Ishikawa (cell line): ENCODE results near the gene YARS1.
A peak's percentile ranks its signal among the peaks of the same experiment; 100 is the strongest.

Experiments used
- CEBPB ChIP-seq: IDR thresholded peaks from 2 replicates; pipeline ENCODE4 v1.6.1; 2012
- CREB1 ChIP-seq: IDR thresholded peaks from 2 replicates; pipeline ENCODE4 v1.6.1; 2012; ENCODE audit warnings: low read depth
- EGR1 ChIP-seq: IDR thresholded peaks from 2 replicates; pipeline ENCODE4 v1.6.1; 2012
- EP300 ChIP-seq: IDR thresholded peaks from 2 replicates; pipeline ENCODE4 v1.6.1; 2012; ENCODE audit warnings: borderline replicate concordance
- FOXM1 ChIP-seq: IDR thresholded peaks from 2 replicates; pipeline ENCODE4 v1.6.1; 2012; ENCODE audit warnings: low read depth, borderline replicate concordance
- MAX ChIP-seq: IDR thresholded peaks from 2 replicates; pipeline ENCODE4 v1.6.1; 2012
- NFIC ChIP-seq: IDR thresholded peaks from 2 replicates; pipeline ENCODE4 v1.6.1; 2012
- RAD21 ChIP-seq: IDR thresholded peaks from 2 replicates; pipeline ENCODE4 v1.6.1; 2012; ENCODE audit warnings: low read depth
- REST ChIP-seq: IDR thresholded peaks from 2 replicates; pipeline ENCODE4 v1.6.1; 2012; ENCODE audit warnings: low read depth, mild to moderate bottlenecking
- TAF1 ChIP-seq: IDR thresholded peaks from 2 replicates; pipeline ENCODE4 v1.6.1; 2012; ENCODE audit warnings: low read depth, mild to moderate bottlenecking
- TCF12 ChIP-seq: IDR thresholded peaks from 2 replicates; pipeline ENCODE4 v1.6.1; 2012; ENCODE audit warnings: low read depth
- TEAD4 ChIP-seq: IDR thresholded peaks from 2 replicates; pipeline ENCODE4 v1.6.1; 2012
- USF1 ChIP-seq: IDR thresholded peaks from 2 replicates; pipeline ENCODE4 v1.6.1; 2012
- YY1 ChIP-seq: IDR thresholded peaks from 2 replicates; pipeline ENCODE4 v1.6.1; 2012; ENCODE audit warnings: low read depth
- ZBTB7A ChIP-seq: IDR thresholded peaks from 2 replicates; pipeline ENCODE4 v1.6.1; 2012; ENCODE audit warnings: low read depth

YARS1 gene

GRCh38 chr1:32743380-32744070 is 73.6 kb downstream of the YARS1 start:
- TF ChIP-seq TEAD4 = no peak
- no peak for TF ChIP-seq EP300
- TF ChIP-seq EGR1 = no peak
- no peak for TF ChIP-seq RAD21
- no peak for TF ChIP-seq TCF12
- TF ChIP-seq USF1 = no peak
- TF ChIP-seq MAX = no peak
- no peak for TF ChIP-seq FOXM1
- TF ChIP-seq CREB1 = no peak
- no peak for TF ChIP-seq NFIC
- TF ChIP-seq TAF1 = no peak
- no peak for TF ChIP-seq ZBTB7A
- TF ChIP-seq YY1 = no peak
- TF ChIP-seq CEBPB = no peak
- no peak for TF ChIP-seq REST

- TF ChIP-seq RAD21 (no peak), NFIC (no peak), TCF12 (no peak), MAX (no peak), USF1 (no peak), YY1 (no peak), EP300 (no peak), CREB1 (no peak), TAF1 (no peak), REST (no peak), EGR1 (no peak), ZBTB7A (no peak), FOXM1 (no peak), TEAD4 (no peak), CEBPB (no peak)
These were observed 74.2 kb downstream of the YARS1 start for GRCh38 chr1:32742956-32743355.

- peak; percentile 100 for TF ChIP-seq ZBTB7A
- peak; percentile 51; the same call in 1 of the 2 replicates for TF ChIP-seq TCF12
- 0 out of 2 replicates have a peak, but pooled peaks have one; percentile 0 for TF ChIP-seq MAX
- TF ChIP-seq CREB1 = no peak
- TF ChIP-seq CEBPB = no peak
- peak; percentile 45; the same call in 1 of the 2 replicates for TF ChIP-seq NFIC
- TF ChIP-seq YY1 = 0 out of 2 replicates have a peak, but pooled peaks have one; percentile 13
These were observed 74.8 kb downstream of the YARS1 start for GRCh38 chr1:32742199-32742947.

- TF ChIP-seq CEBPB = no peak
- peak; percentile 77 for TF ChIP-seq ZBTB7A
- TF ChIP-seq EP300 = no peak
- TF ChIP-seq YY1 = peak; percentile 25; the same call in 1 of the 2 replicates
- peak; percentile 62; the same call in 1 of the 2 replicates for TF ChIP-seq EGR1
- peak; percentile 23; the same call in 1 of the 2 replicates for TF ChIP-seq TCF12
- TF ChIP-seq TEAD4 = no peak
- TF ChIP-seq RAD21 = 0 out of 2 replicates have a peak, but pooled peaks have one; percentile 11
- TF ChIP-seq MAX = peak; percentile 55; the same call in 1 of the 2 replicates
These were observed 75.6 kb downstream of the YARS1 start for GRCh38 chr1:32741413-32742198.
